ENCODE measurements around the gene TMEM184B. TPM values are rescaled to one million over a fixed set of nuclear protein-coding genes. Genes with fewer than 3 reads are reported as not detected.

Gene TMEM184B
- total and polyA plus RNA-seq, 2 experiments from 2014 or later, result 42.2 to 95.1 TPM

DNA sequence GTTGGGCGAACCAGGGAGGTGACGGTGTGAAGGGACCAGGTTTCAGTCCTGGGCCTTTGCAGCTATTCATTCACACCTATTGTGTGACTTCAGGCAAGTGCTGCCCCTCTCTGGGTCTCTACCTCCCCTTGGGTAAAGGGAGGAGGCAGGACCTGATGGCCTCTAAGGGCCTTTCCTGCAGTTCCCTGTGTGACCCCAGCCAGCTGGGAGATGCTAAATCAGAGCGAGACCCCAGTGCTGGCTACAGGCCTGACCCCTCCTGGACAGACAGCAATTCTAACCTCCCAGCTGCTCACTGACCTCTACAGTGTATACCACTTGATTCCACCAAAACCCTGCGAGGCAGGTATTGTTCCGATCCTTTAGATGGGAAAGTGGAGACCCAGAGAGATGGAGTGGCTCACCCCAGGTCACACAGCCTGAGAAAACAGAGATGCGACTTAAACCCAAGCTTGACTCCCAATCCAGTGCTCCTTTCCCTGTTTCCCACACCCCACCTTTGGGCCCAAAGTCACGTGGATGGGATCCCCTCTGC is 64.8 kb downstream of the TMEM184B start (continued):
- TF ChIP-seq, protein P1, sequence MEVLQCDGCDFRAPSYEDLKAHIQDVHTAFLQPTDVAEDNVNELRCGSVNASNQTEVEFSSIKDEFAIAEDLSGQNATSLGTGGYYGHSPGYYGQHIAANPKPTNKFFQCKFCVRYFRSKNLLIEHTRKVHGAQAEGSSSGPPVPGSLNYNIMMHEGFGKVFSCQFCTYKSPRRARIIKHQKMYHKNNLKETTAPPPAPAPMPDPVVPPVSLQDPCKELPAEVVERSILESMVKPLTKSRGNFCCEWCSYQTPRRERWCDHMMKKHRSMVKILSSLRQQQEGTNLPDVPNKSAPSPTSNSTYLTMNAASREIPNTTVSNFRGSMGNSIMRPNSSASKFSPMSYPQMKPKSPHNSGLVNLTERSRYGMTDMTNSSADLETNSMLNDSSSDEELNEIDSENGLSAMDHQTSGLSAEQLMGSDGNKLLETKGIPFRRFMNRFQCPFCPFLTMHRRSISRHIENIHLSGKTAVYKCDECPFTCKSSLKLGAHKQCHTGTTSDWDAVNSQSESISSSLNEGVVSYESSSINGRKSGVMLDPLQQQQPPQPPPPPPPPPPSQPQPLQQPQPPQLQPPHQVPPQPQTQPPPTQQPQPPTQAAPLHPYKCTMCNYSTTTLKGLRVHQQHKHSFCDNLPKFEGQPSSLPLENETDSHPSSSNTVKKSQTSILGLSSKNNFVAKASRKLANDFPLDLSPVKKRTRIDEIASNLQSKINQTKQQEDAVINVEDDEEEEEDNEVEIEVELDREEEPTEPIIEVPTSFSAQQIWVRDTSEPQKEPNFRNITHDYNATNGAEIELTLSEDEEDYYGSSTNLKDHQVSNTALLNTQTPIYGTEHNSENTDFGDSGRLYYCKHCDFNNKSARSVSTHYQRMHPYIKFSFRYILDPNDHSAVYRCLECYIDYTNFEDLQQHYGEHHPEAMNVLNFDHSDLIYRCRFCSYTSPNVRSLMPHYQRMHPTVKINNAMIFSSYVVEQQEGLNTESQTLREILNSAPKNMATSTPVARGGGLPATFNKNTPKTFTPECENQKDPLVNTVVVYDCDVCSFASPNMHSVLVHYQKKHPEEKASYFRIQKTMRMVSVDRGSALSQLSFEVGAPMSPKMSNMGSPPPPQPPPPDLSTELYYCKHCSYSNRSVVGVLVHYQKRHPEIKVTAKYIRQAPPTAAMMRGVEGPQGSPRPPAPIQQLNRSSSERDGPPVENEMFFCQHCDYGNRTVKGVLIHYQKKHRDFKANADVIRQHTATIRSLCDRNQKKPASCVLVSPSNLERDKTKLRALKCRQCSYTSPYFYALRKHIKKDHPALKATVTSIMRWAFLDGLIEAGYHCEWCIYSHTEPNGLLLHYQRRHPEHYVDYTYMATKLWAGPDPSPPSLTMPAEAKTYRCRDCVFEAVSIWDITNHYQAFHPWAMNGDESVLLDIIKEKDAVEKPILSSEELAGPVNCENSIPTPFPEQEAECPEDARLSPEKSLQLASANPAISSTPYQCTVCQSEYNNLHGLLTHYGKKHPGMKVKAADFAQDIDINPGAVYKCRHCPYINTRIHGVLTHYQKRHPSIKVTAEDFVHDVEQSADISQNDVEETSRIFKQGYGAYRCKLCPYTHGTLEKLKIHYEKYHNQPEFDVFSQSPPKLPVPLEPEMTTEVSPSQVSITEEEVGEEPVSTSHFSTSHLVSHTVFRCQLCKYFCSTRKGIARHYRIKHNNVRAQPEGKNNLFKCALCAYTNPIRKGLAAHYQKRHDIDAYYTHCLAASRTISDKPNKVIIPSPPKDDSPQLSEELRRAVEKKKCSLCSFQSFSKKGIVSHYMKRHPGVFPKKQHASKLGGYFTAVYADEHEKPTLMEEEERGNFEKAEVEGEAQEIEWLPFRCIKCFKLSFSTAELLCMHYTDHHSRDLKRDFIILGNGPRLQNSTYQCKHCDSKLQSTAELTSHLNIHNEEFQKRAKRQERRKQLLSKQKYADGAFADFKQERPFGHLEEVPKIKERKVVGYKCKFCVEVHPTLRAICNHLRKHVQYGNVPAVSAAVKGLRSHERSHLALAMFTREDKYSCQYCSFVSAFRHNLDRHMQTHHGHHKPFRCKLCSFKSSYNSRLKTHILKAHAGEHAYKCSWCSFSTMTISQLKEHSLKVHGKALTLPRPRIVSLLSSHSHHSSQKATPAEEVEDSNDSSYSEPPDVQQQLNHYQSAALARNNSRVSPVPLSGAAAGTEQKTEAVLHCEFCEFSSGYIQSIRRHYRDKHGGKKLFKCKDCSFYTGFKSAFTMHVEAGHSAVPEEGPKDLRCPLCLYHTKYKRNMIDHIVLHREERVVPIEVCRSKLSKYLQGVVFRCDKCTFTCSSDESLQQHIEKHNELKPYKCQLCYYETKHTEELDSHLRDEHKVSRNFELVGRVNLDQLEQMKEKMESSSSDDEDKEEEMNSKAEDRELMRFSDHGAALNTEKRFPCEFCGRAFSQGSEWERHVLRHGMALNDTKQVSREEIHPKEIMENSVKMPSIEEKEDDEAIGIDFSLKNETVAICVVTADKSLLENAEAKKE (CRISPR knock-in tag; IDR thresholded peaks at IDR 0.05), result no peak
- TF ChIP-seq STAT1 (IDR thresholded peaks at IDR 0.05; ENCODE audit: unreplicated experiment), result no peak
- TF ChIP-seq EZH2phosphoT487 (IDR thresholded peaks at IDR 0.05; ENCODE audit: unreplicated experiment), result no peak
- TF ChIP-seq, protein P2, sequence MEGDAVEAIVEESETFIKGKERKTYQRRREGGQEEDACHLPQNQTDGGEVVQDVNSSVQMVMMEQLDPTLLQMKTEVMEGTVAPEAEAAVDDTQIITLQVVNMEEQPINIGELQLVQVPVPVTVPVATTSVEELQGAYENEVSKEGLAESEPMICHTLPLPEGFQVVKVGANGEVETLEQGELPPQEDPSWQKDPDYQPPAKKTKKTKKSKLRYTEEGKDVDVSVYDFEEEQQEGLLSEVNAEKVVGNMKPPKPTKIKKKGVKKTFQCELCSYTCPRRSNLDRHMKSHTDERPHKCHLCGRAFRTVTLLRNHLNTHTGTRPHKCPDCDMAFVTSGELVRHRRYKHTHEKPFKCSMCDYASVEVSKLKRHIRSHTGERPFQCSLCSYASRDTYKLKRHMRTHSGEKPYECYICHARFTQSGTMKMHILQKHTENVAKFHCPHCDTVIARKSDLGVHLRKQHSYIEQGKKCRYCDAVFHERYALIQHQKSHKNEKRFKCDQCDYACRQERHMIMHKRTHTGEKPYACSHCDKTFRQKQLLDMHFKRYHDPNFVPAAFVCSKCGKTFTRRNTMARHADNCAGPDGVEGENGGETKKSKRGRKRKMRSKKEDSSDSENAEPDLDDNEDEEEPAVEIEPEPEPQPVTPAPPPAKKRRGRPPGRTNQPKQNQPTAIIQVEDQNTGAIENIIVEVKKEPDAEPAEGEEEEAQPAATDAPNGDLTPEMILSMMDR (conservative IDR thresholded peaks at IDR 0.05; ENCODE audit: low read depth in 2 of 2), result no peak
- TF ChIP-seq CREB1 (CRISPR knock-in tag; IDR thresholded peaks at IDR 0.05; ENCODE audit: low read depth), result no peak
- TF ChIP-seq, protein P3, sequence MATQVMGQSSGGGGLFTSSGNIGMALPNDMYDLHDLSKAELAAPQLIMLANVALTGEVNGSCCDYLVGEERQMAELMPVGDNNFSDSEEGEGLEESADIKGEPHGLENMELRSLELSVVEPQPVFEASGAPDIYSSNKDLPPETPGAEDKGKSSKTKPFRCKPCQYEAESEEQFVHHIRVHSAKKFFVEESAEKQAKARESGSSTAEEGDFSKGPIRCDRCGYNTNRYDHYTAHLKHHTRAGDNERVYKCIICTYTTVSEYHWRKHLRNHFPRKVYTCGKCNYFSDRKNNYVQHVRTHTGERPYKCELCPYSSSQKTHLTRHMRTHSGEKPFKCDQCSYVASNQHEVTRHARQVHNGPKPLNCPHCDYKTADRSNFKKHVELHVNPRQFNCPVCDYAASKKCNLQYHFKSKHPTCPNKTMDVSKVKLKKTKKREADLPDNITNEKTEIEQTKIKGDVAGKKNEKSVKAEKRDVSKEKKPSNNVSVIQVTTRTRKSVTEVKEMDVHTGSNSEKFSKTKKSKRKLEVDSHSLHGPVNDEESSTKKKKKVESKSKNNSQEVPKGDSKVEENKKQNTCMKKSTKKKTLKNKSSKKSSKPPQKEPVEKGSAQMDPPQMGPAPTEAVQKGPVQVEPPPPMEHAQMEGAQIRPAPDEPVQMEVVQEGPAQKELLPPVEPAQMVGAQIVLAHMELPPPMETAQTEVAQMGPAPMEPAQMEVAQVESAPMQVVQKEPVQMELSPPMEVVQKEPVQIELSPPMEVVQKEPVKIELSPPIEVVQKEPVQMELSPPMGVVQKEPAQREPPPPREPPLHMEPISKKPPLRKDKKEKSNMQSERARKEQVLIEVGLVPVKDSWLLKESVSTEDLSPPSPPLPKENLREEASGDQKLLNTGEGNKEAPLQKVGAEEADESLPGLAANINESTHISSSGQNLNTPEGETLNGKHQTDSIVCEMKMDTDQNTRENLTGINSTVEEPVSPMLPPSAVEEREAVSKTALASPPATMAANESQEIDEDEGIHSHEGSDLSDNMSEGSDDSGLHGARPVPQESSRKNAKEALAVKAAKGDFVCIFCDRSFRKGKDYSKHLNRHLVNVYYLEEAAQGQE (IDR thresholded peaks at IDR 0.05; ENCODE audit: unreplicated experiment), result no peak
- TF ChIP-seq ZNF331 (CRISPR knock-in tag; IDR thresholded peaks at IDR 0.05; ENCODE audit: low read depth), result no peak
- TF ChIP-seq ZNF114 (CRISPR knock-in tag; IDR thresholded peaks at IDR 0.05), result no peak
- TF ChIP-seq, protein P4, sequence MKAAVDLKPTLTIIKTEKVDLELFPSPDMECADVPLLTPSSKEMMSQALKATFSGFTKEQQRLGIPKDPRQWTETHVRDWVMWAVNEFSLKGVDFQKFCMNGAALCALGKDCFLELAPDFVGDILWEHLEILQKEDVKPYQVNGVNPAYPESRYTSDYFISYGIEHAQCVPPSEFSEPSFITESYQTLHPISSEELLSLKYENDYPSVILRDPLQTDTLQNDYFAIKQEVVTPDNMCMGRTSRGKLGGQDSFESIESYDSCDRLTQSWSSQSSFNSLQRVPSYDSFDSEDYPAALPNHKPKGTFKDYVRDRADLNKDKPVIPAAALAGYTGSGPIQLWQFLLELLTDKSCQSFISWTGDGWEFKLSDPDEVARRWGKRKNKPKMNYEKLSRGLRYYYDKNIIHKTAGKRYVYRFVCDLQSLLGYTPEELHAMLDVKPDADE (IDR thresholded peaks at IDR 0.05), result no peak

Data from GM23338 (cell line).